Gastrocnemius medialis (tissue), 4 donors: ENCODE measurements around the gene IDI1. TPM values are rescaled to one million over a fixed set of nuclear protein-coding genes. Genes with fewer than 3 reads are reported as not detected.
A peak's percentile ranks its signal among the peaks of the same experiment; 100 is the strongest.
"Not testable (repeated sequence)": the region's sequence is repeated elsewhere in the genome, so short reads cannot be mapped to it uniquely, and the experiment has no call there.

Source experiments
- ATAC-seq, 2 donors: fragments of 150-250 bp; one replicate each; pipeline ENCODE4 v1.9.1; 2016
- DNase-seq, 2 donors: peaks; one replicate each; pipeline ENCODE4 v3.0.0-alpha.2; 2019
- H3K27ac ChIP-seq, 4 donors: fragments of 200-600 bp; sonication (generic); 1 replicate in 1 of 4; 2 replicates in 3 of 4; pipeline ENCODE4 v1.5.1; 2016 to 2018; ENCODE audit warnings: mild to moderate bottlenecking in 2 of 4, moderate library complexity in 1 of 4
- H3K27me3 ChIP-seq, 3 donors: fragments of 200-600 bp; sonication (generic) in 2 of 3; 1 replicate in 1 of 3; 2 replicates in 2 of 3; pipeline versions ENCODE4 v1.5.1 to v1.6.0; 2016 to 2019; ENCODE audit warnings: mild to moderate bottlenecking in 1 of 3, moderate library complexity in 1 of 3
- H3K36me3 ChIP-seq, 2 donors: fragments of 200-600 bp; sonication (generic) in 1 of 2; one replicate each; pipeline ENCODE4 v1.5.1; 2017 to 2018
- H3K4me1 ChIP-seq, 2 donors: fragments of 200-600 bp; sonication (generic) in 1 of 2; one replicate each; pipeline ENCODE4 v1.5.1; 2016 to 2017; ENCODE audit warnings: mild to moderate bottlenecking in 2 of 2
- H3K4me3 ChIP-seq, 4 donors: fragments of 200-600 bp; sonication (generic) in 3 of 4; 1 replicate in 1 of 4; 2 replicates in 3 of 4; pipeline ENCODE4 v1.5.1; 2016 to 2019; ENCODE audit warnings: mild to moderate bottlenecking in 2 of 4
- H3K9me3 ChIP-seq, 3 donors: fragments of 200-600 bp; sonication (generic) in 2 of 3; 1 replicate in 1 of 3; 2 replicates in 2 of 3; pipeline ENCODE4 v1.5.1; 2016 to 2019
- POLR2A ChIP-seq, 2 donors: fragments of 450-650 bp; IDR thresholded peaks; one replicate each; pipeline ENCODE4 v1.6.1; 2017; ENCODE audit warnings: antibody characterized with exemption in 2 of 2, mild to moderate bottlenecking in 2 of 2, moderate library complexity in 2 of 2
- in situ Hi-C, 4 donors: fragments of 200-750 bp; cut with MboI; loops; one replicate each; pipeline versions ENCODE4 v1.15.0 to v1.8.0; 2017; ENCODE audit warnings: low sequenced_read_pairs in 4 of 4
- intact Hi-C: fragments of 100-400 bp; cut with DNase I; formaldehyde crosslinking; loops from one replicate; pipeline ENCODE4 v1.15.1; 2023; ENCODE audit warnings: low total_unique reads
- total RNA-seq, 4 donors: library from RNA; depleted of rRNA; stranded (reverse); fragments of >200 nt; gene quantifications; one replicate each; pipeline versions ENCODE4 v1.1.0 to v1.2.3, GENCODE V29; 2016
- TF ChIP-seq, protein P1 (sequence below), 5 experiments: fragments of 450-650 bp in 3 of 5; fragments of 200-600 bp in 2 of 5; sonication (generic) in 2 of 5; IDR thresholded peaks in 4 of 5; conservative IDR thresholded peaks in 1 of 5; 1 replicate in 4 of 5; 2 replicates in 1 of 5; pipeline ENCODE4 v1.5.1; 2016 to 2019; ENCODE audit warnings: antibody characterized with exemption in 5 of 5, mild to moderate bottlenecking in 3 of 5, moderate library complexity in 3 of 5

The IDI1 gene
- total RNA-seq, 4 donors from 2014 or later: 48.3 to 66.8 (median 66.5) TPM

DNA sequence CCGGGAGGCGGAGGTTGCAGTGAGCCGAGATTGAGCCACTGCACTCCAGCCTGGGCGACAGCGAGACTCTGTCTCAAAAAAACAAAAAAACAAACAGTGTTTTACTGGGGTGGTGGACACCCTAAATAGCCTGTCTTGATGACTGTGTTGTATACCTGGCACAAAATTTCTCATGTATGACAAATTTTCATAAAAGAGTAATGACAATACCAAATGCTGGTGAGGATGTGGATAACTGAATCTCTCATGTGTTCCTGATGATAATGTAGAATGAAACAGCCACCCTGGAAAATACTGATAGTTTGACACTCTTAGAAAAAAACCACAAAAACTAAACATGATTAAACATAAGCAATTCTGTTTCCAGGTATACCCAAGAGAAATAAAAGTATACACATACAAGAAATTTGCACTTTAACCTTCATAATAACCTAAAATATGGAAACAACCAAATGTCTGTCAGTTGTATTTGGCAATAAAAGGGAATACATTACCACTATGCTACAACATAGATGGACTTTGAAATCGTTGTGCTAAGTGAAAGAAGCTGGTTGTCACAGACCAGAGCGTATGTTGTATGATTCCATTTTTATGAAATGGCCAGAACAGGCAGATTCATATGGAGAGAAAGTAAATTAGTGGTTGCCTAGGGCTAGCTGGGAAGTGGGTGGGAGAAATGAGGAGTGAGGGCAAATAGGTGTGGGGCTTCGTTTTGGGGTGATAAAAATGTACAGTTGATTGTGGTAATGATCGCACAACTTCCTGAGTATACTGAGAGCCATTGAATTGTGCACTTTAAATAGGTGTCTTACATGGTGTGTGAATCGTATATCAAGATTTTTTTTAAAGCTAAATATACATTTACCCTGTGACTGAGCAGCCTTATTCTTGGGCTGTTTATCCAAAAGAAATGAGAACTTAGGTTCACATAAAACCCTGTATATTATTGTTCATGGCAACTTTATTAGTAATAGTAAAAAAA, 19.8 kb upstream of the IDI1 start:
- Histone ChIP-seq H3K9me3 (no peaks in the 10 kb centered on the region), H3K36me3 (peaks cover 0 to 18% of the 10 kb centered on the region in 2 donors), H3K4me1 (peaks cover 5% of the 10 kb centered on the region in 2 donors), H3K27ac (no peak overlapping the region), H3K27me3 (no peaks in the 10 kb centered on the region), H3K4me3 (no peak overlapping the region)
- intact Hi-C loops: no loop called here
- in situ Hi-C loops: no loop called here
- ATAC-seq (no peak), DNase-seq (no peak)
- no peak for TF ChIP-seq POLR2A (IDR thresholded peaks at IDR 0.05)
- TF ChIP-seq, protein P1, sequence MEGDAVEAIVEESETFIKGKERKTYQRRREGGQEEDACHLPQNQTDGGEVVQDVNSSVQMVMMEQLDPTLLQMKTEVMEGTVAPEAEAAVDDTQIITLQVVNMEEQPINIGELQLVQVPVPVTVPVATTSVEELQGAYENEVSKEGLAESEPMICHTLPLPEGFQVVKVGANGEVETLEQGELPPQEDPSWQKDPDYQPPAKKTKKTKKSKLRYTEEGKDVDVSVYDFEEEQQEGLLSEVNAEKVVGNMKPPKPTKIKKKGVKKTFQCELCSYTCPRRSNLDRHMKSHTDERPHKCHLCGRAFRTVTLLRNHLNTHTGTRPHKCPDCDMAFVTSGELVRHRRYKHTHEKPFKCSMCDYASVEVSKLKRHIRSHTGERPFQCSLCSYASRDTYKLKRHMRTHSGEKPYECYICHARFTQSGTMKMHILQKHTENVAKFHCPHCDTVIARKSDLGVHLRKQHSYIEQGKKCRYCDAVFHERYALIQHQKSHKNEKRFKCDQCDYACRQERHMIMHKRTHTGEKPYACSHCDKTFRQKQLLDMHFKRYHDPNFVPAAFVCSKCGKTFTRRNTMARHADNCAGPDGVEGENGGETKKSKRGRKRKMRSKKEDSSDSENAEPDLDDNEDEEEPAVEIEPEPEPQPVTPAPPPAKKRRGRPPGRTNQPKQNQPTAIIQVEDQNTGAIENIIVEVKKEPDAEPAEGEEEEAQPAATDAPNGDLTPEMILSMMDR (IDR thresholded peaks at IDR 0.05 in 4 of 5, conservative IDR thresholded peaks at IDR 0.05 in 1 of 5): no peak

GRCh38 chr10:1066734-1067133, 17.8 kb upstream of the IDI1 start:
- ATAC-seq, H3K27ac ChIP-seq, H3K27me3 ChIP-seq, H3K36me3 ChIP-seq, H3K9me3 ChIP-seq, in situ Hi-C loops, intact Hi-C loops, H3K4me3 ChIP-seq, DNase-seq: not testable (repeated sequence)
- H3K4me1 ChIP-seq: peaks cover 5 to 13% of the 10 kb centered on the region in 2 donors

DNA sequence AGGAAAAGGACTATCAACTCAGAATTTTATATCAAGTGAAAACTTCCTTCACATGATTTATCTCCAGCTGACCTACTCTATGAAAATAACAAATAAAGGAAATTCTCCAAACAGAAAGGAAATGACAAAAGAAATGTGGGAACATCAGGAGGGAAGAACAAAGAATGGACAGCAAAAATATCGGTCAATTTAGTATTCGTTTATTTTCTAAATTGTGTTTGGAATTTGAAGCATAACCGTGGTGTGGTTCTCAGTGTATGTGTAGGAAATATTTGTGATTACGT, 16.0 kb upstream of the IDI1 start:
- in situ Hi-C loops: loop anchor here in 1 of 4 donors (5.0 kb wide), 1 partner anchor 83 kb away; no protein-coding TSS in a partner anchor
- no peak overlapping the region for H3K4me3 ChIP-seq
- TF ChIP-seq, protein P1 (IDR thresholded peaks at IDR 0.05 in 4 of 5, conservative IDR thresholded peaks at IDR 0.05 in 1 of 5): no peak
- H3K36me3 ChIP-seq: no peaks in the 10 kb centered on the region
- ATAC-seq (no peak), DNase-seq (no peak)
- H3K4me1 ChIP-seq: peaks cover 14 to 24% of the 10 kb centered on the region in 2 donors
- H3K27me3 ChIP-seq: no peaks in the 10 kb centered on the region
- peak overlapping the region in 1 of 4 donors; percentile 33 for H3K27ac ChIP-seq
- no peaks in the 10 kb centered on the region for H3K9me3 ChIP-seq
- intact Hi-C loops: no loop called here

DNA sequence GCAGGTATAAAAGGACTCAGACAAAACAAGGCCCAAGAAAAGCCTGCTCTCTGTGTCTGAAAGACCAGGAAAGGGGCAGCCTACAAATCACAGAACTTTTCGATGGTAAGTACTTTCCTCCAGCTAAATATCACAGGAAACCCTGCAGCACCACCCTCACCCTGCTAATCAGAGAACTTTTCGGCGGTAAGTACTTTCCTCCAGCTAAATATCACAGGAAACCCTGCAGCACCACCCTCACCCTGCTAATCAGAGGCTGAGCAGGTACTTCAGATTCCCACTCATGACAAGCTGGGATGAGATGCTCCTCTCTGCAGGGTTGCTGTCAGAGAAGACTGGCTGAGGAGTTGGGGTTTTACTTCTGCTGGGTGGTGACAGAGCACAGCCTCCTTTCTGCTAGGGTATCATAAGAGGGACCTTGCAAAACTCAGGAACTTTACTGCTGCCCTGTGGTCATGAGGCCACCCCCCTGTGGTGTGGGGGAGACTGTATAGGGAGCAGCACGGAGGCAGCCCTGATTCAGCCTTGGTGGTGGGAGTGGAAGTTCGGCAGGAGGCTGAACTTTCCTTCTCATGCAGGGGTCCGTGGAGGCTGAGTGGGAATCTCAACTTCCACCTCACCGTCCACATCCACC, 14.4 kb upstream of the IDI1 start:
- no peak for ATAC-seq
- H3K27me3 ChIP-seq: no peaks in the 10 kb centered on the region
- no peak overlapping the region for H3K27ac ChIP-seq

More for the DNA sequence above, 14.4 kb upstream of the IDI1 start:
- Histone ChIP-seq H3K4me3 (no peak overlapping the region), H3K9me3 (no peaks in the 10 kb centered on the region), H3K36me3 (no peaks in the 10 kb centered on the region), H3K4me1 (peaks cover 25 to 37% of the 10 kb centered on the region in 2 donors)
- intact Hi-C loops (no loop called here), in situ Hi-C loops (loop anchor here in 1 of 4 donors (5.0 kb wide), 1 partner anchor 81 kb away; no protein-coding TSS in a partner anchor)
- TF ChIP-seq POLR2A (IDR thresholded peaks at IDR 0.05): no peak
- TF ChIP-seq, protein P1 (IDR thresholded peaks at IDR 0.05 in 4 of 5, conservative IDR thresholded peaks at IDR 0.05 in 1 of 5): no peak
- no peak for DNase-seq
